ENCODE data around the gene CLIP4.

Gene CLIP4

GRCh38 chr2:29130295-29130694, 15.1 kb downstream of the CLIP4 start:
- no peak overlapping the region for H2AFZ ChIP-seq (ENCODE audit: low read length)
- H3K4me1 ChIP-seq (ENCODE audit: insufficient read depth, low read length, poor library complexity, severe bottlenecking): peaks cover 12% of the 10 kb centered on the region

DNA sequence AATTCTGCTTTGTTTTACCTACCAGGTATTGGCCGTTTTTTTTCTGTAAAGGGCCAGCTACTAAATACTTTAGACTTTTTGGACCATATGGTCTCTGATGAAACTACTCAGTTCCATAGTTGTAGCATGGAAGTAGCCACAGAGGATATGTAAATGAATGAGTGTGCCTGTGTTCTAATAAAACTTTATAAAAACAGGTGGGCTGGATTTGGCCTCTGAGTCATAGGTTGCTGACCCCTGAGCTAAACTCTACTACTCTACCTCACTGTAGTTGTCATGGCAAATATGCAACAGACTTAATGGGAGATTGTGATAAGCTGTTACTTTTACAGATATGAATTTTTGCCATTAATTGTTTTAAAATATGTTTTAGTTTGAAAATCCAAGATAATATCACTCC, 19.7 kb downstream of the CLIP4 start:
- H3K27me3 ChIP-seq (ENCODE audit: insufficient read depth, low read length, poor library complexity, severe bottlenecking): no peaks in the 10 kb centered on the region
- no peaks in the 10 kb centered on the region for H3K9me3 ChIP-seq (ENCODE audit: insufficient read depth, low read depth, low read length)
- no peak overlapping the region for H3K4me2 ChIP-seq (ENCODE audit: low read depth, low read length, poor library complexity, severe bottlenecking)
- no peaks in the 10 kb centered on the region for H3K79me2 ChIP-seq (ENCODE audit: insufficient read depth, low read length)
- H3F3A ChIP-seq (ENCODE audit: low read depth): no peaks in the 10 kb centered on the region
- H3K4me3 ChIP-seq (ENCODE audit: low read length, poor library complexity, severe bottlenecking): no peak overlapping the region
- no peaks in the 10 kb centered on the region for H3K36me3 ChIP-seq (ENCODE audit: insufficient read depth, low read length)
- no peak overlapping the region for H2AFZ ChIP-seq (ENCODE audit: low read length)
- no peak overlapping the region for H3K9ac ChIP-seq (ENCODE audit: low read depth, low read length, poor library complexity, severe bottlenecking)
- no peaks in the 10 kb centered on the region for H4K20me1 ChIP-seq (ENCODE audit: insufficient read depth, low read length, poor library complexity, severe bottlenecking)
- TF ChIP-seq EZH2phosphoT487 (IDR thresholded peaks at IDR 0.05; ENCODE audit: borderline replicate concordance): no peak
- no peak for TF ChIP-seq CTCF (conservative IDR thresholded peaks at IDR 0.05; ENCODE audit: low read length)
- H3K9me2 ChIP-seq (replicated peaks; ENCODE audit: low read depth, low read length): no peaks in the 10 kb centered on the region
- peaks cover 9% of the 10 kb centered on the region for H3K4me1 ChIP-seq (ENCODE audit: insufficient read depth, low read length, poor library complexity, severe bottlenecking)

More at GRCh38 chr2:29130295-29130694, 15.1 kb downstream of the CLIP4 start:
- Histone ChIP-seq H3K4me2 (ENCODE audit: low read depth, low read length, poor library complexity, severe bottlenecking) (peak overlapping the region; percentile 3), H3K9me3 (ENCODE audit: insufficient read depth, low read depth, low read length) (no peaks in the 10 kb centered on the region), H3K36me3 (ENCODE audit: insufficient read depth, low read length) (no peaks in the 10 kb centered on the region), H3K79me2 (ENCODE audit: insufficient read depth, low read length) (no peaks in the 10 kb centered on the region), H4K20me1 (ENCODE audit: insufficient read depth, low read length, poor library complexity, severe bottlenecking) (no peaks in the 10 kb centered on the region), H3K27me3 (ENCODE audit: insufficient read depth, low read length, poor library complexity, severe bottlenecking) (no peaks in the 10 kb centered on the region), H3K9me2 (replicated peaks; ENCODE audit: low read depth, low read length) (no peaks in the 10 kb centered on the region), H3K4me3 (ENCODE audit: low read length, poor library complexity, severe bottlenecking) (no peak overlapping the region), H3K9ac (ENCODE audit: low read depth, low read length, poor library complexity, severe bottlenecking) (no peak overlapping the region), H3F3A (ENCODE audit: low read depth) (no peaks in the 10 kb centered on the region)
- no peak for TF ChIP-seq EZH2phosphoT487 (IDR thresholded peaks at IDR 0.05; ENCODE audit: borderline replicate concordance)
- no peak for TF ChIP-seq CTCF (conservative IDR thresholded peaks at IDR 0.05; ENCODE audit: low read length)

DNA sequence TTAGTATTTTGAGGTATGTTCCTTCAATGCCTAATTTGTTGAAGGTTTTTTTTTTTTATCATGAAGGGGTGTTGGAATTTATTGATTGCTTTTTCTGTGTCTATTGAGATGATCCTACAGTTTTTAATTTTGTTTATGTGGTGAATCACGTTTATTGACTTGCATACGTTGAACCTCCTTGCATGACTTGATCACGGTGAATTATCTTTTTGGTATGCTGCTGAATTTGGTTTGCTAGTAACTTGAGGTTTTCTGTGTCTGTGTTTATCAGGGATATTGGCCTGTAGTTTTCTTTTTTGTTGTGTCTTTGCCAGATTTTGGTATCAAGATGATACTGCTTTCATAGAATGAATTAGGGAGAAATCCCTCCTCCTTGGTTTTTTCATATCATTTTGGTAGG, 23.9 kb downstream of the CLIP4 start:
- Histone ChIP-seq H3K9ac (ENCODE audit: low read depth, low read length, poor library complexity, severe bottlenecking) (no peak overlapping the region), H3K4me2 (ENCODE audit: low read depth, low read length, poor library complexity, severe bottlenecking) (no peak overlapping the region), H2AFZ (ENCODE audit: low read length) (no peak overlapping the region), H3K36me3 (ENCODE audit: insufficient read depth, low read length) (no peaks in the 10 kb centered on the region), H3K27me3 (ENCODE audit: insufficient read depth, low read length, poor library complexity, severe bottlenecking) (no peaks in the 10 kb centered on the region), H3K79me2 (ENCODE audit: insufficient read depth, low read length) (no peaks in the 10 kb centered on the region), H3K9me3 (ENCODE audit: insufficient read depth, low read depth, low read length) (no peaks in the 10 kb centered on the region), H4K20me1 (ENCODE audit: insufficient read depth, low read length, poor library complexity, severe bottlenecking) (no peaks in the 10 kb centered on the region), H3K9me2 (replicated peaks; ENCODE audit: low read depth, low read length) (no peaks in the 10 kb centered on the region), H3K4me3 (ENCODE audit: low read length, poor library complexity, severe bottlenecking) (no peak overlapping the region), H3K4me1 (ENCODE audit: insufficient read depth, low read length, poor library complexity, severe bottlenecking) (no peaks in the 10 kb centered on the region), H3F3A (ENCODE audit: low read depth) (no peaks in the 10 kb centered on the region)
- no peak for TF ChIP-seq EZH2phosphoT487 (IDR thresholded peaks at IDR 0.05; ENCODE audit: borderline replicate concordance)
- no peak for TF ChIP-seq CTCF (conservative IDR thresholded peaks at IDR 0.05; ENCODE audit: low read length)

Data from Loucy (cell line).